ENCODE results near the gene TBC1D10A.

DNA sequence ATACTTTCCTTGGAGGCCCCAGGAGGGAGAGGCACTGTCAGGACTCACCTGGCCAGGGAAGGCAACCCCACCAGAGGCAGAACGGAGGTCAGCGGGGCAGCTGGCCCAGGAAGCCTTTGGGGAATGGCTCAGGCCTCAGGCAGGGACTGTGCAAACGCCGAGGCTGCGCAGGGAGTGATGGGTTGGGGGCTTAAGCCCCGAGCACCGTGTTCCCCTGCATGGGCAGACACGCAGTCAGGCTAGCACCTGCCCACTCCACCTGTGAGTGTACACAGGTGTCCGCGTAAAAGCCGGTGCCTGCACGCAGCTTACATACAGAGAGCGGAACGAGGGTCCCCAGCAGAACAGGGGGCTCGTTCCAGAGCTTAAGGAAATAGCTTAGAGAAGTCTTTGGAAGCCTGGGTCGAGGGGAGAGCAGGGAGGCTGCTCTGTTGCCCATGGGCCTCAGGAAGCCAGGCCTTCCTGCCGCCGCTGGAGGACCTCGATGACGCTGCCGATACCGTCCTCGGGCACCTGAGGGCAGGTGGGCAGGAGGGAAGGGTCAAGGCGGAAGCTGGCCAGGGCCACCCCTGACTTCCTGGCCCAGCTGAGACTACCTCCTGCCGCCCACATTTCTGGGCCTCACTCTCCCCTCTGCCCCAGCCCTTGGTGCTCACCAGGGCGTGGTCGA lies 41.4 kb downstream of the TBC1D10A start:
- TF ChIP-seq, protein P1, sequence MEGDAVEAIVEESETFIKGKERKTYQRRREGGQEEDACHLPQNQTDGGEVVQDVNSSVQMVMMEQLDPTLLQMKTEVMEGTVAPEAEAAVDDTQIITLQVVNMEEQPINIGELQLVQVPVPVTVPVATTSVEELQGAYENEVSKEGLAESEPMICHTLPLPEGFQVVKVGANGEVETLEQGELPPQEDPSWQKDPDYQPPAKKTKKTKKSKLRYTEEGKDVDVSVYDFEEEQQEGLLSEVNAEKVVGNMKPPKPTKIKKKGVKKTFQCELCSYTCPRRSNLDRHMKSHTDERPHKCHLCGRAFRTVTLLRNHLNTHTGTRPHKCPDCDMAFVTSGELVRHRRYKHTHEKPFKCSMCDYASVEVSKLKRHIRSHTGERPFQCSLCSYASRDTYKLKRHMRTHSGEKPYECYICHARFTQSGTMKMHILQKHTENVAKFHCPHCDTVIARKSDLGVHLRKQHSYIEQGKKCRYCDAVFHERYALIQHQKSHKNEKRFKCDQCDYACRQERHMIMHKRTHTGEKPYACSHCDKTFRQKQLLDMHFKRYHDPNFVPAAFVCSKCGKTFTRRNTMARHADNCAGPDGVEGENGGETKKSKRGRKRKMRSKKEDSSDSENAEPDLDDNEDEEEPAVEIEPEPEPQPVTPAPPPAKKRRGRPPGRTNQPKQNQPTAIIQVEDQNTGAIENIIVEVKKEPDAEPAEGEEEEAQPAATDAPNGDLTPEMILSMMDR (IDR thresholded peaks at IDR 0.05 in 2 of 3, conservative IDR thresholded peaks at IDR 0.05 in 1 of 3; ENCODE audit: borderline replicate concordance in 1 of 3, insufficient read depth in 1 of 3, low read depth in 2 of 3, low read length in 2 of 3) = no peak
- TF ChIP-seq POLR2AphosphoS5 (IDR thresholded peaks at IDR 0.05; ENCODE audit: low read depth, low read length) (no peak), POLR2A (IDR thresholded peaks at IDR 0.05; ENCODE audit: borderline replicate concordance, extremely low read depth, insufficient read depth, insufficient read length) (no peak), EZH2 (IDR thresholded peaks at IDR 0.05) (no peak), YY1 (IDR thresholded peaks at IDR 0.05; ENCODE audit: extremely low read depth, insufficient replicate concordance, low read depth, low read length) (no peak), EGR1 (IDR thresholded peaks at IDR 0.05; ENCODE audit: low read depth) (no peak), RAD21 (IDR thresholded peaks at IDR 0.05; ENCODE audit: low read depth) (no peak), SIN3A (IDR thresholded peaks at IDR 0.05; ENCODE audit: low read depth) (no peak), EZH2phosphoT487 (IDR thresholded peaks at IDR 0.05; ENCODE audit: borderline replicate concordance) (no peak), JUND (IDR thresholded peaks at IDR 0.05) (no peak), SP1 (IDR thresholded peaks at IDR 0.05; ENCODE audit: low read depth) (no peak), ELF1 (IDR thresholded peaks at IDR 0.05; ENCODE audit: borderline replicate concordance, low read depth) (no peak)
- TF ChIP-seq, protein P2, sequence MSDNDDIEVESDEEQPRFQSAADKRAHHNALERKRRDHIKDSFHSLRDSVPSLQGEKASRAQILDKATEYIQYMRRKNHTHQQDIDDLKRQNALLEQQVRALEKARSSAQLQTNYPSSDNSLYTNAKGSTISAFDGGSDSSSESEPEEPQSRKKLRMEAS (IDR thresholded peaks at IDR 0.05) = no peak
- TF ChIP-seq, protein P3, sequence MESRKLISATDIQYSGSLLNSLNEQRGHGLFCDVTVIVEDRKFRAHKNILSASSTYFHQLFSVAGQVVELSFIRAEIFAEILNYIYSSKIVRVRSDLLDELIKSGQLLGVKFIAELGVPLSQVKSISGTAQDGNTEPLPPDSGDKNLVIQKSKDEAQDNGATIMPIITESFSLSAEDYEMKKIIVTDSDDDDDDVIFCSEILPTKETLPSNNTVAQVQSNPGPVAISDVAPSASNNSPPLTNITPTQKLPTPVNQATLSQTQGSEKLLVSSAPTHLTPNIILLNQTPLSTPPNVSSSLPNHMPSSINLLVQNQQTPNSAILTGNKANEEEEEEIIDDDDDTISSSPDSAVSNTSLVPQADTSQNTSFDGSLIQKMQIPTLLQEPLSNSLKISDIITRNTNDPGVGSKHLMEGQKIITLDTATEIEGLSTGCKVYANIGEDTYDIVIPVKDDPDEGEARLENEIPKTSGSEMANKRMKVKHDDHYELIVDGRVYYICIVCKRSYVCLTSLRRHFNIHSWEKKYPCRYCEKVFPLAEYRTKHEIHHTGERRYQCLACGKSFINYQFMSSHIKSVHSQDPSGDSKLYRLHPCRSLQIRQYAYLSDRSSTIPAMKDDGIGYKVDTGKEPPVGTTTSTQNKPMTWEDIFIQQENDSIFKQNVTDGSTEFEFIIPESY (IDR thresholded peaks at IDR 0.05; ENCODE audit: extremely low read depth, insufficient replicate concordance, low read length) = no peak

All from HCT116 (cell line).